ENCODE data around the gene CEP170. TPM values are rescaled to one million over a fixed set of nuclear protein-coding genes. Genes with fewer than 3 reads are reported as not detected.

Gene CEP170
- total and polyA plus RNA-seq, 2 experiments from 2014 or later, result 22.9 to 37.3 TPM

GRCh38 chr1:243244432-243244841 is 10.6 kb downstream of the CEP170 start:
- Histone ChIP-seq H3K27me3 (no peaks in the 10 kb centered on the region), H3K4me3 (no peak overlapping the region), H3K9me2 (replicated peaks; ENCODE audit: insufficient read depth) (no peaks in the 10 kb centered on the region), H3K27ac (no peak overlapping the region), H3K9me3 (ENCODE audit: low read depth) (no peaks in the 10 kb centered on the region), H3K4me2 (no peak overlapping the region), H4K20me1 (ENCODE audit: insufficient read depth, poor library complexity, severe bottlenecking) (peaks cover 5% of the 10 kb centered on the region), H3K79me2 (peaks cover 100% of the 10 kb centered on the region), H3K4me1 (ENCODE audit: insufficient read depth) (no peaks in the 10 kb centered on the region), H2AFZ (no peak overlapping the region), H3K36me3 (replicated peaks; ENCODE audit: insufficient read depth, low read depth) (no peaks in the 10 kb centered on the region)
- DNase-seq (ENCODE audit: low spot score), result no peak
- no peak for TF ChIP-seq EZH2 (IDR thresholded peaks at IDR 0.05; ENCODE audit: borderline replicate concordance)
- TF ChIP-seq EZH2phosphoT487 (IDR thresholded peaks at IDR 0.05; ENCODE audit: low read depth, severe bottlenecking, unreplicated experiment), result no peak
- no peak for TF ChIP-seq CTCF (IDR thresholded peaks at IDR 0.05; ENCODE audit: poor library complexity)
- WGBS (ENCODE audit: low lambda C conversion rate, missing lambda C conversion rate), result 96% methylated on average over 9 of the region's 9 CpGs

GRCh38 chr1:243236604-243237252 is 18.4 kb downstream of the CEP170 start:
- no peak overlapping the region for H2AFZ ChIP-seq
- H3K79me2 ChIP-seq, result peaks cover 96% of the 10 kb centered on the region
- no peak overlapping the region for H3K27ac ChIP-seq
- H3K4me1 ChIP-seq (ENCODE audit: insufficient read depth), result no peaks in the 10 kb centered on the region
- no peaks in the 10 kb centered on the region for H3K27me3 ChIP-seq
- H3K4me2 ChIP-seq, result no peak overlapping the region
- no peaks in the 10 kb centered on the region for H3K9me3 ChIP-seq (ENCODE audit: low read depth)
- no peak for TF ChIP-seq CTCF (IDR thresholded peaks at IDR 0.05; ENCODE audit: poor library complexity)
- no peak for TF ChIP-seq EZH2 (IDR thresholded peaks at IDR 0.05; ENCODE audit: borderline replicate concordance)
- no peak for TF ChIP-seq EZH2phosphoT487 (IDR thresholded peaks at IDR 0.05; ENCODE audit: low read depth, severe bottlenecking, unreplicated experiment)
- H3K4me3 ChIP-seq, result no peak overlapping the region
- DNase-seq (ENCODE audit: low spot score), result no peak
- H4K20me1 ChIP-seq (ENCODE audit: insufficient read depth, poor library complexity, severe bottlenecking), result no peaks in the 10 kb centered on the region
- H3K9me2 ChIP-seq (replicated peaks; ENCODE audit: insufficient read depth), result no peaks in the 10 kb centered on the region
- 83% methylated on average over 4 of the region's 4 CpGs for WGBS (ENCODE audit: low lambda C conversion rate, missing lambda C conversion rate)
- H3K36me3 ChIP-seq (replicated peaks; ENCODE audit: insufficient read depth, low read depth), result no peaks in the 10 kb centered on the region

DNA sequence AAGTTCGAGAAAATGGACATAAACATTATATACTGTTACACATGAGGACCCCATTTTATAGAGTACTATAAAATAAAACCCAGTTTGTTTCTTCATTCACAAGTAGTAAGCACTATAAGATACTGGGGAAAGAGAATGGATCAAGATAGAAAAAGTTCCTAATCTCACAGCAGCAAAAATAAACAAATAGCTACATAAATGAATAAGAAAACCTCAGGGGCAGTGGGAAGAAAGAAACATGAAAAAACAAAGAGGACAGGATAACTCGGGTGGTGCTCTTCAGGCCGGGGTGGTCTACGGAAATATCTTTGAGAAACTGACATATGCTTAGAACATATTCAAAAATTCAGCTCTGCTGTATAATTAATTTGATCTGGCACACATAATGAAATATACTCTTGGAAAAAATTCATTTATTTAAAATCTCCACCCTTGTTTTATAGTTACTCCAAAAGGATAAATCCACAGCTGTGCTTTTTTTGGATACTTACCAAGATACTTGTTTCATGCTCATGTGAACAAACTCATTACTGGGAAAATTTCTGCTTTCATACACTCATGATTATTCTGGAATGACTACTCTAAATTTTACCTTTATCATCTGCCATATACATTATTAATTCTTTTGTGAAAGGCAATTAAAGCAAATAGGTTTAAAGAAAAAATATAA is 20.0 kb downstream of the CEP170 start:
- Histone ChIP-seq H3K4me2 (no peak overlapping the region), H3K27me3 (no peaks in the 10 kb centered on the region), H3K9me2 (replicated peaks; ENCODE audit: insufficient read depth) (no peaks in the 10 kb centered on the region), H3K36me3 (replicated peaks; ENCODE audit: insufficient read depth, low read depth) (no peaks in the 10 kb centered on the region), H3K4me3 (no peak overlapping the region), H4K20me1 (ENCODE audit: insufficient read depth, poor library complexity, severe bottlenecking) (no peaks in the 10 kb centered on the region), H3K9me3 (ENCODE audit: low read depth) (peaks cover 11% of the 10 kb centered on the region), H2AFZ (no peak overlapping the region), H3K4me1 (ENCODE audit: insufficient read depth) (no peaks in the 10 kb centered on the region), H3K79me2 (peaks cover 92% of the 10 kb centered on the region), H3K27ac (no peak overlapping the region)
- 86% methylated on average over 4 of the region's 4 CpGs for WGBS (ENCODE audit: low lambda C conversion rate, missing lambda C conversion rate)
- TF ChIP-seq CTCF (IDR thresholded peaks at IDR 0.05; ENCODE audit: poor library complexity), result no peak
- no peak for TF ChIP-seq EZH2phosphoT487 (IDR thresholded peaks at IDR 0.05; ENCODE audit: low read depth, severe bottlenecking, unreplicated experiment)
- no peak for DNase-seq (ENCODE audit: low spot score)
